PC-3 (cell line): ENCODE measurements around the gene LAMA2.

Experiments used
- EZH2phosphoT487 ChIP-seq: fragments of 300-600 bp; sonication (generic); IDR thresholded peaks from 2 replicates; pipeline ENCODE4 v1.6.1; 2018; ENCODE audit warnings: mild to moderate bottlenecking, antibody characterized with exemption, low read length, borderline replicate concordance
- TF ChIP-seq, protein P1 (sequence below): fragments of 300-600 bp; sonication (generic); conservative IDR thresholded peaks from 2 replicates; pipeline ENCODE4 v1.5.1; 2017; ENCODE audit warnings: antibody characterized with exemption, low read depth, mild to moderate bottlenecking, low read length

- no peak for TF ChIP-seq EZH2phosphoT487
- TF ChIP-seq, protein P1, sequence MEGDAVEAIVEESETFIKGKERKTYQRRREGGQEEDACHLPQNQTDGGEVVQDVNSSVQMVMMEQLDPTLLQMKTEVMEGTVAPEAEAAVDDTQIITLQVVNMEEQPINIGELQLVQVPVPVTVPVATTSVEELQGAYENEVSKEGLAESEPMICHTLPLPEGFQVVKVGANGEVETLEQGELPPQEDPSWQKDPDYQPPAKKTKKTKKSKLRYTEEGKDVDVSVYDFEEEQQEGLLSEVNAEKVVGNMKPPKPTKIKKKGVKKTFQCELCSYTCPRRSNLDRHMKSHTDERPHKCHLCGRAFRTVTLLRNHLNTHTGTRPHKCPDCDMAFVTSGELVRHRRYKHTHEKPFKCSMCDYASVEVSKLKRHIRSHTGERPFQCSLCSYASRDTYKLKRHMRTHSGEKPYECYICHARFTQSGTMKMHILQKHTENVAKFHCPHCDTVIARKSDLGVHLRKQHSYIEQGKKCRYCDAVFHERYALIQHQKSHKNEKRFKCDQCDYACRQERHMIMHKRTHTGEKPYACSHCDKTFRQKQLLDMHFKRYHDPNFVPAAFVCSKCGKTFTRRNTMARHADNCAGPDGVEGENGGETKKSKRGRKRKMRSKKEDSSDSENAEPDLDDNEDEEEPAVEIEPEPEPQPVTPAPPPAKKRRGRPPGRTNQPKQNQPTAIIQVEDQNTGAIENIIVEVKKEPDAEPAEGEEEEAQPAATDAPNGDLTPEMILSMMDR = no peak
Measured at GRCh38 chr6:128889870-128890269, 6.9 kb downstream of the LAMA2 start.
